Measurements from ENCODE around the gene UBE3B. TPM values are rescaled to one million over a fixed set of nuclear protein-coding genes. Genes with fewer than 3 reads are reported as not detected.

Gene UBE3B
- total RNA-seq, 1 donor from 2014 or later, result 50.9 TPM

DNA sequence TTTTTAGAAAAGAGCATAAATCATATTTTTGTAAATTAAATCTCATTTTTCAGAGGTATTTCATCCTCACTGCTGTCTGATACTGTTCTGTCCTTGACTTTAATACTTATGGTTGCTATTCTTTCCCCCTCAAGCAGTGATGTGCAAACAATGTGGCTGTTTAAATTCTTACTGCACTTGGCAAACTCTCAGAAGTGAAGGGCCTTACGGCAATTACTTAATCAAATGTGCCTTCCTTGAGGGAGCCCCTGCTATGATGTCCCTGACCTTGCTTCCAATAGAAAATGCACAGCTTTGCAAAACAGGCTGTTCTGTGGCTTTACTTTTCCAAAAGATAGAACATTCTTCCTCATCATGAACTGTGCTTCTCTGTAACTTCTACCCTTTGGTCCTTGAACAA lies 35.2 kb downstream of the UBE3B start:
- intact Hi-C loops (cut with DNase I), result no loop called here
- no peak for ATAC-seq (ENCODE audit: poor library complexity)

DNA sequence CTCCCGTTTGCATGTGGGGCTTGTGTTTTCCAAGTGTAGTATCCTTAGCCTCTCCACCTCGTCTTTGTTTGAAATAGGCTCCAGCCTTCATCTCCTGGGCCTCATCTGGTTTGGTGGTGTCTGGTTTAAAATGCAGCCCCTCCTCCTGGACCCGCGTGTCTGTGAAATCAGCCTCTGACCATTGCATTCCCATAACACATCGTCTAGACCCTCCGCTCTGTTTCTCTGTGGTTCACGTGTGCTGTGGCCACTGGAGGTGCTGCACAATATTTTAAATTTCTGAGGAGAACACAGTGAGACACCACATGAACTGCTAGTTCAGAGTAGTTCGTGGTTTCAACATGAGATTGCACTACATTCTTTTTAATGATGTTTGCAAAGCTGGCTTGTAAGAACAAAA lies 35.6 kb downstream of the UBE3B start:
- no peak for ATAC-seq (ENCODE audit: poor library complexity)

More for the DNA sequence above, 35.2 kb downstream of the UBE3B start:
- no peak for DNase-seq

DNA sequence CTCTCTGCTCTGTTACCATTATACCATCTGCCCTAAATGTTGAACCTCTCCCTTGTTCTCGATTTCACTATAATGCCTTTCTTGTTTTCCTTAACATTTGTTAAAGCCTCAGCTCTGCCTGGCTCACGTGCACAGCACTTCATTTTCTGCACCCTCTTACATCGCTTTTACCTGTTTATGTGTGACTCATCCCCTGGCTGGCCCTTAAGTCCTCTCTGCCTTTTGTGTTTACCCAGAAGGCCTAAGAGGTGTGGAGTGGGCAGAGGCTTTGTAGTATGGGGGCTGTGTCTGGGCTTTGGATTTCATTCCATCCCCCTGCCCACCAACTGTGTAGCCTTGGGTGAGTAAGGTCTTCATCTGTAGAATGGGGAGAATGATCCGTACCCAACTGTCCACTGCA lies 36.5 kb downstream of the UBE3B start:
- intact Hi-C loops (cut with DNase I), result no loop called here
- no peak for ATAC-seq (ENCODE audit: poor library complexity)
- no peak for DNase-seq

More for the DNA sequence above, 35.6 kb downstream of the UBE3B start:
- intact Hi-C loops (cut with DNase I), result no loop called here
- no peak for DNase-seq

DNA sequence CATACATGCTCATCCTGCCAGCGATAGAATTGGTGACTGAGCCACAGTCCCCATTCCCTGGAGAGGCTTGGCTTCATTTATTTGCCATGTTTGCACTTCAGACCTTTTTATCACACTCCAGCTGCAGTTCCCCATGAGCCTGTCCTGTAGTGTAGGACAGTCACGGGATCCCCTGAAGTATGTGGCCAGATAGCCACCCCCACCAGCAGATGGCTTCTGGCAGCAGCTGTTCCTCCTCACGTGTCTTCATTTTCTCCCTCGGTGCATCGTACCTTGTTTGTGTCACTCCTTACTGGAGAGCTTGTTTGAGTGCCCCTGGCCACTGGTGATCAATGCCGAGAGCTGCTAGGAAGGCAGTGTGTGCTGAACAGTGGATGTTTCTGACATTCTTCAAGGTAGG lies 40.2 kb downstream of the UBE3B start:
- DNase-seq (no peak), ATAC-seq (ENCODE audit: poor library complexity) (peak; percentile 50)
- intact Hi-C loops (cut with DNase I), result loop anchor here (5.0 kb wide), 1 partner anchor 260 kb away; no protein-coding TSS in a partner anchor

DNA sequence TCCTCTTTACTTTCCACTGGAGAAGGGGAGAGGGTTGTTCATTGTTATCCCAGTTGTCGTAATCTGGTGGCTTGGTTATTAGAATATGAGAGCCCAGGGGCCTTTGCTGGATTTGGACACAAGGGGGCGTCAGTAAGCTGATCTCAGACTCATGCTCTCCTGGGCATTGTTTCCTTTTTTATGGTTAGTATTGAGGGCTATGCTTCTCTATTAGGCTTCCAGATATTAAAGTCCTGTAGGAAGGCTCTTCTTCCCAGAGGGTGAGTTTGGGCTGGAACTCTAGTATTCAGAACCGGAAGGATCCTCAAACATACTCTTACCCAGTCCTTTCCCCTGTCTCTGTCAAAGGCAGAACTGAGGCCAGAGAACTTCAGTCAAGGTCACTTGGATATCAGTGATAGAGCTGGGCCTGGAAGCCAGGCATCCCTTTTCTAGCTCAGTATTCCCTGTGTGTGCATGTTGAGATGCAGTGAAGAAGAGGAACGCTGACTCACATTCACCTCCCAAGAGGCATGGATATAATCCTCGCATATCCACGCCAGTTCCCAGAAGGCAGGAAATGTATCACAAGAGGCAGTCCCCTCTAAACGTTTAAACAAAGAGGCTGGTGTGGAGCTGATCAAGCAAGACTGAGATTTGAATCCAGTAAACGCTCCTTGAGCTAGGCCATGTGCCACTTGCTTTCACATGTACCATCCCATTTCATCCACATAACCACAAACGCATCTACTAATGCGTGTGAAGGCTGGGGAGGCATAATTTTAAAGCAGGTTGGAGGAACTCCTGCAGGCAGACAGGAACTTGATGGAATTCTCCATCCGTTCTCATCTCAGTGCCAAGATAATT lies 41.6 kb downstream of the UBE3B start:
- intact Hi-C loops (cut with DNase I), result loop anchor here (5.0 kb wide), 1 partner anchor 258 kb away; no protein-coding TSS in a partner anchor
- DNase-seq (peak; percentile 74), ATAC-seq (ENCODE audit: poor library complexity) (peak; percentile 71)

DNA sequence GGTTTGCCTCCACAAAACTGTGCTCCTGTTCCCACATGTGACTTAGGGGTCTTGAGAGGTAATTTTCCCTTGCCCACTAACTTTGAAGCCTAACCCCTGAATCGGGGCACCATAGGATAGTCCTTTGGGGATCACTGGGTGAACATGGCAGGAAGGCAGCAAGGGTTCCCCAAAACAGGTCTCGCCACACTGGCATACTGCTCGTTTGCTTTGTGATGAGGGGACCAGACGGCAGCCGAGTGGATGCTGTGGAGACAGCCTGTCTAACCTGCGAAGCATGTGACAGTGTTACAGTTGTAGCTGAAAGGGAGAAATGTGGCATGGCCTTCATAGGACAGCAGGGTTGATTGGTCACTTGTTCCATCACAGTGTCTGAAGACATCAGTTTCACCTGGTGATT lies 42.4 kb downstream of the UBE3B start:
- intact Hi-C loops (cut with DNase I), result loop anchor here (5.0 kb wide), 2 partner anchors 78 to 258 kb away; no protein-coding TSS in a partner anchor
- DNase-seq (no peak), ATAC-seq (ENCODE audit: poor library complexity) (no peak)

DNA sequence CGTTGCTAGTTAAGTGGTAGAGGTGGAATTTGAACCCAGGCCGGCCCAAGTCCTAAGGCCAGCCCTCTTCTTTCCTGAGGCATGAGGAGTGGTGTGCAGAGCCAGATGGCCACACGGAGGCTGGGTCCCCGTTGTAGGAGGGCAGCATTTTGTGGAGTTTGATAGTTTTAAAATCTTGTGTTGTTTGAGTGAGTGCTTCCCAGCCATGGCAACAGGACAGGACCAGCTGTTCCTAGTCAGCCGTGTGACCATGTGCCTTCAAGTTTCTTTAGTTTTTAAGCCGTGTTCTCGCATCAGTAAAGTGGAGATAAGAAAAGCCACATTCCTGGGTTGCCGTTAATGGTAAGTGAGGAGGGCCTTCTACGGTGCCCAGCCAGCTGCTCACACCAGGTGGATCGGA lies 44.4 kb downstream of the UBE3B start:
- DNase-seq (no peak), ATAC-seq (ENCODE audit: poor library complexity) (no peak)
- intact Hi-C loops (cut with DNase I), result loop anchor here (5.0 kb wide), 1 partner anchor 75 kb away; no protein-coding TSS in a partner anchor

DNA sequence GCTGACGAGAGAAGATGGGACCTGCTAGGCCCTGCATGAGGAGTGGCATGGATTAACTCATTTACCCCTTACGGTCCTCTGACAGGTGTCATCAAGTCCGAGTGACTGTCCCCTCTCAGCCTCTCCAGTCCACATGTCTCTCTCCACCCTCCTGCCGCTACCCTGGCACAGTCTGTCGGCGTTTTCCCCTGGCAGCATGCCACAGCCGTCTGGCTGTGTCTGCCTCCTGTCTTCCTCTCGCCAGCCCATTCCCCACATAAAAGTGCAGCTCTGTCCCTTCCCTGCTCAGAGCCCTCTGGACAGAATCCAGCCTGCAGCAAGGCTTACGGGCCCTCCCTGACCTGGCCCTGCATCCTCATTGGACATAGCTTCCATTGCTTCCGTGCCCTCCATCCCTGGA lies 45.6 kb downstream of the UBE3B start:
- intact Hi-C loops (cut with DNase I), result loop anchor here (5.0 kb wide), 1 partner anchor 74 kb away; no protein-coding TSS in a partner anchor
- DNase-seq (peak; percentile 84), ATAC-seq (ENCODE audit: poor library complexity) (peak; percentile 88)

DNA sequence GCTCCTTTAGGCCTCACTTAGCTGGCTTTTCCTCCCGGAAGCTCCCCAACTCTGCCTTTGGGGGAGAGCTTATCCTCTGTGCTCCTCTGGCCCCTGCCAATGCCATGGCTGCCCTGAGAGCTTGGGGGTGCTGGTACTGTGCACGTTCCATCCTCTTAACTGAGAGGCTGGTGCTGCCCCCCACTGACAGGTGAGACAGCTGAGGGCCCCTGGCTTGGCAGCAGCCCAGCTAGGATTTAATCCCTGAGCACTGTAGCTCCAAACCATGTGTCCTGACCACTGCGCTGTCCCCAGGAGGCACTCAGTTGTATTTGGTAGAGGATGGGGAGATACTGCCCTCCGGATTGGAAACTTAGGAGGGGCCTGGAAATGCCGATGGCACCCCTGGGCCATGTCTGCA lies 46.1 kb downstream of the UBE3B start:
- DNase-seq (no peak), ATAC-seq (ENCODE audit: poor library complexity) (peak; percentile 4)
- intact Hi-C loops (cut with DNase I), result loop anchor here (5.0 kb wide), 1 partner anchor 74 kb away; no protein-coding TSS in a partner anchor

DNA sequence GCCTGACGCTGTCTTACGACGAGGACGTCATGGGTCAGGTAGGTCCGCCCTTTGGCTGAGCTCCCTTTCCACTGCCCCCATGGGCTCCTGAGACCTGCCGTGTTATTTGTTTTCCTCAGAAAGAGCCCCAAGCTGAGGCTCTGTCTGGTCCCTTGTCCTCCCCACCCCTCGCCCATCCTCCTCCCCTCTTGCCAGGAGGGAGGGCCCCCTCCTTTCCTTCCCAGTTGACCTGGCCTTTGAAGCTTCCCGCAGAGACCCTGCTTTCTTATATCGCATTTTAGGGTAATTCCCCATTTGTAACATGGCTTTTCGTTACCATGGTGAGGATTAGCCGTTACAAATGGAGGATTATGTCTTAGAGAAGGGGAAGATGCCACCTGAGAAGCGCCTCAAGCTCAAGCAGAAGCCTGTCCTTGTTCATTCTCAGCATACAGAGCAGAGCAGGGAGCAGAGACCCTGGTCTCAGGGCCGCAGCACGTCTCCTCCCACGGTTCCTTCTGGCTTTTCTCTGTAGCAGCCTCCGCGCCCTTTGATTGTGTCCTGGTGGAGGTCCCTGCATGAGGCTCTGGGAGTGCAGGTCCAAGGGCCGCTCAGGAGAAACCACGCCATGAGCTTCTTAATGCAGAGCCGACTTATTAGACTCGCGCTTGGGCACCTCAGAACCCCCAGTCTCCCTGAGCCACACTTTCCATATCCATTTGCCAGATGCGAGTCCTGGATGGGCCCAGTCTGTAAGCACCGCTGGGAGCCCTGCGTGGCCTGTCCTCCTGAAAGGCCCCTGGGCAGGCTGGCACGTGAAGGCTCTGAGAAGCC lies 47.2 kb downstream of the UBE3B start:
- DNase-seq, result no peak
- ATAC-seq (ENCODE audit: poor library complexity), result no peak
- intact Hi-C loops (cut with DNase I), result loop anchor here (5.0 kb wide), 1 partner anchor 73 kb away; no protein-coding TSS in a partner anchor

DNA sequence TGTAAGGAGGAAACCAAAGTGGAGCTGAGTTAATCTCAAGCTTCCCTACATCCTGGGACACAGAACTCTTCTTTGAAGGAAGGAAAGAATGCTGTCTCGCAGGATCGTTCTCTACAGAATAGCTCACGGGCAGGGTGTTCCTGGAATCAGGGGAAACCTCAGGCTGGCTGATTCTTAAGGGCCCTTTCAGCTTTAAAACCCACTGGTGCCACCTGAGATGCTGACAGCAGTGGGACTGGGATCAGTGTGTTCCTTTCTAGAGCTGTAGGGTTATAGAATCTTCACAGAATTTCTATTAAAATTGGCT lies 47.8 kb downstream of the UBE3B start:
- DNase-seq (no peak), ATAC-seq (ENCODE audit: poor library complexity) (no peak)
- intact Hi-C loops (cut with DNase I), result no loop called here

DNA sequence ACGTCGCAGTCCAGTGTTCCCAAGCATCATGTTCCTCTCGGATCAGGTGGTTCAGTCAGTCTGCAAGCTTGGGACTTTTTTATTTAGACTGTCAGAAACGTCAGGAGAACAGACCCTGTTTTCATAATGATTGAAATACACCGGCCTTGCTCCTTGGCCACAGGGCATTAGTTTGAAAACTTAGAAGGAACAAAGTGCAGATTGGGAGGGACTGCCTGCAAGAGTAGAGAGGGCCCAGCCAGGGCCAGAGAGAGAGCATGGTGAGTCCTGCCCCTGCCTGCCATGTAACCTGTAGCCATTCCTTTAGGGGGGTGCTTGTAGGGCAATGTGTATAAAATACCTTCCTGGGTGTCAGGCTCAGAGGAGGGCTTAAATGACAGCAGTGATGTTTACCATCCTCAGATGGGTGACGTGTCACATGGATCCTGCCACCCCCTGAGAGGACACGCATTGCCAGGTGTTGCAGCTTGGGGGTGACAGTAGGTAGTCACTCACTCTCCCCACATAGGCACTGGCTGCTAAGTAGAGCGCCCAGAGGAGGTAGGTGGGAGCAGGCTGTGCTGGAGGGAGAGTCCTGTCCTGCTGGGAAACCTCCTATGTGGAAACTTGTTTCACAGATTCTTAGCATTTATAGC lies 50.2 kb downstream of the UBE3B start:
- intact Hi-C loops (cut with DNase I), result no loop called here
- ATAC-seq (ENCODE audit: poor library complexity) (no peak), DNase-seq (no peak)

DNA sequence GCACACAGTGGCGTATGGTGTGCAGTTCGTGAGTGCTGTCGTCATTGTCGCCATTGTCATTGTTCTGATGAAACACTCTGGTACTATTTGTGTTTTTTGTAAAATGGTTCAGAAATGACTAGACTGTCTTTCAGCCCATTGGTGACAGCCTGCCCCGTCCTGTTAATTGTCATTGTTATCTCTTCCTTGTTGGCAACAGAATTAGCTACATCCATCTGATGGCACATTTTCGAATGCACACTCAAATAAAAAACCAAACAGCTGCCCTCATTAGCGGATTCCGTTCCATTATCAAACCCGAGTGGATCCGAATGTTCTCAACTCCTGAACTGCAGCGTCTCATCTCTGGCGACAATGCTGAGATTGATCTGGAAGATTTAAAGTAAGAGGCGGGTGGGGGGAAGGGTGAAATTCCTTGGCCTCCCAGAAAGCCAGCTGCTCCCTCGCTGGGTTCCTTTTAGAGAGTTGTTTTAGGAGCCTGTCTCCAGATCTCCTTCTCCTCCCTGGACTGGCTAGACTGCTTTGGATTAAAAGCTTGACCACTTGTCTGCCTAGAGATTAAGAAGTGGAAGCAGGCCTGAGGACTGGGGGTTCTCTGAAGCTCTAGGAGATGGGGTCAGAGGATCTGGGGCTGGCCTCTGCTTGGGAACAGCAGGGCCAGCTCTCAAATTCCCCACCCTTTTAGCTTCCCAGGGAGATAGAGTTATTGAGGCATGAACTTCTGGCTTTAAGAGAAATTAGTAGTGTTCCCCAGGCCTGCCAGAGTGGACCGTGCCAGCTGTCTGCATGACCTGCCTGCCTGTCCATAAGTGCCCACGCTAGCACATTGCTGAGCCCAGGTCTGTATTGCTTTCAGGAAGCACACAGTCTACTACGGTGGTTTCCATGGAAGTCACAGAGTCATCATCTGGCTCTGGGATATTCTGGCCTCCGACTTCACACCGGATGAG lies 52.5 kb downstream of the UBE3B start:
- ATAC-seq (ENCODE audit: poor library complexity) (no peak), DNase-seq (no peak)
- intact Hi-C loops (cut with DNase I), result no loop called here

DNA sequence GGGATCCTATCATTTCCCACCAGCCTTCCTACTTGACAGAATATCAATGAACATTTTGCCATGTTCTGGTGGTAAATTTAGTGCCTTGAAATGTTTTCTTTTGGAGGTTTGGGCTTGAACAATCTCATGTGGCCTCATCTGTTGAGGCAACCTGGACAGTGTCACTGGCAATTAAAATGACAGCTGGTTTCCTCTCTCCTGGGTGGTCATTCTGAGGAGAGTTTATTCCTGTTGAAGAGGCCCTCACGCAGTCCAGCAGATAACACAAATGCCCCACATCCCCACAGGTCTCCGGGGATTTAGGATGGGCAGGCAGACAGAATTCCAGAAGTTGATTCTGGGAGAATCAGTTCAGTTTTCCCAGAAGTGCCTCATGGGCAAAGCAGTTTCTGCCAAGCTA lies 54.0 kb downstream of the UBE3B start:
- ATAC-seq (ENCODE audit: poor library complexity) (no peak), DNase-seq (no peak)
- intact Hi-C loops (cut with DNase I), result no loop called here

DNA sequence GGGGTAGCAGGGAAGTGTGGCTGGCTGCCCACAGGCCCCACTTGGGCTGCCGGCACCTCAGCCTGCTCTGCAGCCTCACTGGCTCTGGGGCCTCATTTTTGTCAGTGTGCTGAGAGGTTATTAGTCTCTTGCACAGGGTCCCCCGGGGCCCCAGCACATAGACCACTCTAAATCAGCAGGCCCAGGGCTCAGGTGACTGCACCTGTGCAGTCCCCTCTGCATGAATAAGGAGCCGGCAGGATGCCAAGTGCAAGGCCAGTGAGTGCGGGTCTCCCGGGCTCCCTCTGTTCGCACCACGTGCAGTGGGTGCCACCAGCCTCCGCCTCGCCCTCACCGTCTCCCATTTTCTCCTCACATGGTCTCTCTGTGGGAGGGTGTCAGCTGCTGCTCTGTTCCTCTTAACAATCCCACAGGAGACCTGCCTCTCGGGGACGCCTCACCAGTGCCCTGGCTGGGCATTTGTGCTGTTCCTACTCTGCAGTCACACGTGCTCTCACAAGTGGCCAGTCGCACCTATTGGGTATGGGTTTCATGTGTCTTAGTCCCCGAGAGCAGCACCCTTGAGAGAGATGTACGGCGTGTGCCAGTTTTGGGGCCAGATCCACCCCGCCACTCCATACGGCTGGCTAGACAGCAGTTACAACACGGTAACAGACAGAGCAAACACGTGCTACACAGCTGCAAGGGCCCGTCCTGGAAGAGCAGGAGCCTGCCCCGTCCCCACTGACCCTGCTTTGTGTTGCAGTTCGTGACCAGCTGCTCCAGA lies 55.5 kb downstream of the UBE3B start:
- ATAC-seq (ENCODE audit: poor library complexity) (no peak), DNase-seq (no peak)
- intact Hi-C loops (cut with DNase I), result no loop called here

DNA sequence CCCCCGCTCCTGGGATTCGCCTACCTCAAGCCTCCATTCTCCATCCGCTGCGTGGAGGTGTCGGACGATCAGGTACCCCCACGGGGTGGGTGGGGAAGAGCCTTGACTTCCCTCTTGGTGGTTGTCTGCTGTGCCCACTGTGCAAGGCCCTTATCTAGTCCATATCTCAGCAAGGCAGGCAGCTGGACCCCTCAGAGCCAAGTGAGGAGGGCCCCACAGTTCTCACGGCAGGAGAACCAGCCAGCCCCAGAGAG lies 56.0 kb downstream of the UBE3B start:
- ATAC-seq (ENCODE audit: poor library complexity), result no peak
- intact Hi-C loops (cut with DNase I), result no loop called here
- no peak for DNase-seq

DNA sequence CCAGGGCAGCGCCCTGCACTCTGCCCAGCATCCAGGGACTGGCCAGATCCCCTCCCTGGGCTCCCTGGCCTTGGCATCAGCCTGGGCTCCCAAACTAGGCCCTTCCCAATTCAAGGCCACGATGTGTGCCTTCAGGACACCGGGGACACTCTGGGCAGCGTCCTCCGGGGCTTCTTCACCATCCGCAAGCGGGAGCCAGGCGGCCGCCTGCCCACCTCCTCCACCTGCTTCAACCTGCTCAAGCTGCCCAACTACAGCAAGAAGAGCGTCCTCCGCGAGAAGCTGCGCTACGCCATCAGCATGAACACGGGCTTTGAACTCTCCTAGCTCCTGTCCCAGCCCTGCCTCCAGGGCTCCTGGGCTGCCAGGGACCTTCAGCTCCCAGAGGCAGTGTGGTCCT lies 57.0 kb downstream of the UBE3B start:
- ATAC-seq (ENCODE audit: poor library complexity) (no peak), DNase-seq (no peak)
- intact Hi-C loops (cut with DNase I), result no loop called here
